Osteoblast (primary cell): ENCODE measurements around the gene SLC38A10. TPM values are rescaled to one million over a fixed set of nuclear protein-coding genes. Genes with fewer than 3 reads are reported as not detected.
A peak's percentile ranks its signal among the peaks of the same experiment; 100 is the strongest.

Source experiments
- DNase-seq: peaks from one replicate; pipeline ENCODE4 v3.0.0; 2011; ENCODE audit warnings: low spot score, mixed read lengths; ENCODE audit not compliant: insufficient read length; ENCODE audit errors: missing footprints
- H2AFZ ChIP-seq: 2 replicates; pipeline ENCODE4 v1.6.0; 2011; ENCODE audit warnings: mild to moderate bottlenecking, low read length
- H3K27ac ChIP-seq: 2 replicates; pipeline ENCODE4 v1.5.1; 2011; ENCODE audit warnings: mild to moderate bottlenecking, low read depth, low read length, moderate library complexity
- H3K27me3 ChIP-seq: 2 replicates; pipeline ENCODE4 v1.6.0; 2012; ENCODE audit warnings: mild to moderate bottlenecking, control low read depth, inconsistent platforms, low read length, moderate library complexity; ENCODE audit not compliant: insufficient read depth
- H3K36me3 ChIP-seq: 2 replicates; pipeline ENCODE4 v1.5.1; 2011; ENCODE audit warnings: mild to moderate bottlenecking, low read length, control low read depth, moderate library complexity; ENCODE audit not compliant: insufficient read depth
- H3K4me1 ChIP-seq: 2 replicates; pipeline ENCODE4 v1.5.1; 2011; ENCODE audit warnings: mild to moderate bottlenecking, low read length, control low read depth, moderate library complexity; ENCODE audit not compliant: insufficient read depth
- H3K4me2 ChIP-seq: 2 replicates; pipeline ENCODE4 v1.6.0; 2011; ENCODE audit warnings: mild to moderate bottlenecking, low read length; ENCODE audit not compliant: insufficient read depth
- H3K4me3 ChIP-seq: fragments of 200-600 bp; sonication (generic); 3 replicates; pipeline ENCODE4 v1.5.1; 2012; ENCODE audit warnings: mild to moderate bottlenecking, low read length, inconsistent platforms; ENCODE audit not compliant: insufficient read depth
- H3K79me2 ChIP-seq: 2 replicates; pipeline ENCODE4 v1.6.0; 2012; ENCODE audit warnings: mild to moderate bottlenecking, low read length, control low read depth, inconsistent platforms; ENCODE audit not compliant: insufficient read depth
- H3K9me3 ChIP-seq: 2 replicates; pipeline ENCODE4 v1.5.1; 2011; ENCODE audit warnings: low read depth, low read length, control low read depth
- H4K20me1 ChIP-seq: 2 replicates; pipeline ENCODE4 v1.6.0; 2012; ENCODE audit warnings: mild to moderate bottlenecking, low read length, control low read depth; ENCODE audit not compliant: insufficient read depth
- CTCF ChIP-seq: IDR thresholded peaks from 2 replicates; pipeline ENCODE4 v1.5.1; 2011; ENCODE audit warnings: mild to moderate bottlenecking, low read depth, low read length, moderate library complexity; ENCODE audit errors: extremely low read depth
- total RNA-seq: library from RNA; depleted of rRNA; stranded (reverse); fragments of >200 nt; gene quantifications from 2 replicates; pipeline ENCODE4 v1.2.3, GENCODE V29; 2012

Gene SLC38A10
- total RNA-seq, 1 donor: 92.6 TPM

- Histone ChIP-seq H4K20me1 (no peaks in the 10 kb centered on the region), H2AFZ (no peak overlapping the region), H3K9me3 (no peaks in the 10 kb centered on the region), H3K79me2 (no peaks in the 10 kb centered on the region), H3K27ac (no peak overlapping the region), H3K36me3 (no peaks in the 10 kb centered on the region), H3K4me1 (peaks cover 11% of the 10 kb centered on the region), H3K27me3 (peaks cover 21% of the 10 kb centered on the region), H3K4me2 (no peak overlapping the region), H3K4me3 (no peak overlapping the region)
- TF ChIP-seq CTCF: no peak
- DNase-seq: no peak
Observed at GRCh38 chr17:81330884-81331245, 35.8 kb upstream of the SLC38A10 start.

GRCh38 chr17:81329927-81330883 is 35.1 kb upstream of the SLC38A10 start:
- no peak overlapping the region for H2AFZ ChIP-seq
- no peak overlapping the region for H3K4me3 ChIP-seq
- no peak for TF ChIP-seq CTCF
- H3K36me3 ChIP-seq: no peaks in the 10 kb centered on the region
- no peaks in the 10 kb centered on the region for H4K20me1 ChIP-seq
- no peak overlapping the region for H3K27ac ChIP-seq
- no peak overlapping the region for H3K4me2 ChIP-seq
- H3K27me3 ChIP-seq: peaks cover 21% of the 10 kb centered on the region
- H3K4me1 ChIP-seq: peaks cover 11% of the 10 kb centered on the region
- no peaks in the 10 kb centered on the region for H3K9me3 ChIP-seq
- H3K79me2 ChIP-seq: no peaks in the 10 kb centered on the region
- DNase-seq: peak; percentile 86

- no peak for TF ChIP-seq CTCF
- peak; percentile 100 for DNase-seq
- Histone ChIP-seq H3K79me2 (no peaks in the 10 kb centered on the region), H4K20me1 (no peaks in the 10 kb centered on the region), H3K4me2 (no peak overlapping the region), H3K27me3 (peaks cover 18% of the 10 kb centered on the region), H3K9me3 (no peaks in the 10 kb centered on the region), H3K36me3 (no peaks in the 10 kb centered on the region), H3K4me1 (peaks cover 11% of the 10 kb centered on the region), H2AFZ (peak overlapping the region; percentile 56), H3K4me3 (no peak overlapping the region), H3K27ac (peak overlapping the region; percentile 17)
Observed at GRCh38 chr17:81328978-81329926, 34.1 kb upstream of the SLC38A10 start.
